Measurements from ENCODE around the gene LYG2.
"Not testable (repeated sequence)": the region's sequence is repeated elsewhere in the genome, so short reads cannot be mapped to it uniquely, and the experiment has no call there.

The LYG2 gene, protein sequence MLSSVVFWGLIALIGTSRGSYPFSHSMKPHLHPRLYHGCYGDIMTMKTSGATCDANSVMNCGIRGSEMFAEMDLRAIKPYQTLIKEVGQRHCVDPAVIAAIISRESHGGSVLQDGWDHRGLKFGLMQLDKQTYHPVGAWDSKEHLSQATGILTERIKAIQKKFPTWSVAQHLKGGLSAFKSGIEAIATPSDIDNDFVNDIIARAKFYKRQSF

DNA sequence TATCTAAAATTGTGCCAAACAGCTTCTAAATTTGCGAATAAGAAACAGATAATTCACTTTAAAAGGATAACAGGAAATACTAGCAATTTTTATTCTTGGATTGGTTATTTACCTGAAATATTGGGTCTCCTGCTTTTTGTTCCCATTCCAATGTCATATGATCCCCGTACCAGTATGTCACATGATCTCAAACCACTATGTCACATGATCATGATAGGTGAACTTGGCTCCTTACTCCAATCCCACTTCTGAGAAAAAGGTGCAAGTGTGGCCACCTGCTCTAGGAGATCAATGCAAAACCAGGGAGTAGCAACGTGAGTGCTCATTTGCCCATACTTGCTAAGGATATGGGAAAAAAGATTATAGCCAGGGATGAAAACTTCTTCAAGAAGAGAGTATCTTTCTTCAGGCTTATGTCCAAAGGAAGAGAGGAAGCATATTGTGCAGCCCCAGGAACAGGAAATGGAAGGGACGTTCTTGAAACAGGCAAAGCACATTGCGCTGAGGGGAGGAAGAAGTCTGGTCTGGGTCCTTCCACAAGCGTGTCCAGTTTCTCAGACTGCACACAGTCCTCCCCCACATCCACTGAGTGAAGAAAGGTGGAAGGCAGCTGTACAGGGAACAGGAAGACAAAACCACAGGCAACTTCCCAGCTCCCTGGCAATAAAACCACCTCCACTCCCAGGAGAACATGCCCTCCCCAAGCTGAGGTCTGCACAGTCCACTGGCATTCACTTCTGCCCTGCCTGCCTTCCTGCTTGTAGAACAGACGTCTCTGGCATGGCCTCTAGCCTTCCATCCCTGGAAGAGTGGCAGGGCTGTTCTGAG lies at the start of gene LYG2:
Gene LYG2 (minus strand): TSS at position 176 of the 828 bp plus-strand sequence. CDS start 1,406 bp downstream, outside the sequence.
- peak; percentile 1 for DNase-seq

DNA sequence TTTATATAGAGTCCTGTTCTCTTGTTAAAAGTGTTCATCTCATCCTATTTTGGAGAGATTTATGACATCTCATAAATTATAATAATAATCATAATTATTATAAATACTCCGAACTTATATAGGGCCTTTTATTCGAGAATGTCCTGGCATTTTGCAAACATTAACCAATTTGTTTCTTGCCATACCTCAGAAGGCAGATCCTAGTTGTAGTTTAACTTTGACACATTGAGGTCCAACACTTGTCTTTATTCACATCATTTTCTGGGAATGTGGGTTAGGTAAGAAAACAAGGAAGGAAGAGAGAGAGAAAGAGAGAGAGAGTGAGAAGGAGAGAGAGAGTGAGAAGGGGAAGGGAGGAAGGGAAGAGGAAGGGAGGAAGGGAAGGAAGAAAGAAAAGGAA lies 45.6 kb upstream of the LYG2 start, which contains the start of gene LYG1:
Gene LYG1 (minus strand): TSS at position 101 of the 400 bp plus-strand sequence. CDS start 5,527 bp downstream, outside the sequence.
- not testable (repeated sequence) for DNase-seq

DNA sequence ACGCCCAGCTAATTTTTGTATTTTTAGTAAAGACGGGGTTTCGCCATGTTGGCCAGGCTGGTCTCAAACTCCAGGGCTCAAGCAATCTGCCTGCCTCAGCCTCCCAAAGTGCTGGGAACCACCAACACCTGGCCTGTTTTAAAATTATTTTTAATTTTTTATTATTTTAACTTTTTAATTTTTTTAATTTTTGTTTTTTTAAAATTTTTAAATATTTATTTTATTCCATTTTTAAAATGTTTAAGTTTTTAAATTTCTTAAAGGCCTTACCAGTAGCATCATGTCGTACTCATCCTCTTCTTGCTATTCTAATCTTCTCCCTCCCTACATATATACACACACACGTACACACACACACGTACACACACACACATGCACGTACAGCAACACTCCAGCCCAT lies 44.1 kb upstream of the LYG2 start:
- DNase-seq: no peak

DNA sequence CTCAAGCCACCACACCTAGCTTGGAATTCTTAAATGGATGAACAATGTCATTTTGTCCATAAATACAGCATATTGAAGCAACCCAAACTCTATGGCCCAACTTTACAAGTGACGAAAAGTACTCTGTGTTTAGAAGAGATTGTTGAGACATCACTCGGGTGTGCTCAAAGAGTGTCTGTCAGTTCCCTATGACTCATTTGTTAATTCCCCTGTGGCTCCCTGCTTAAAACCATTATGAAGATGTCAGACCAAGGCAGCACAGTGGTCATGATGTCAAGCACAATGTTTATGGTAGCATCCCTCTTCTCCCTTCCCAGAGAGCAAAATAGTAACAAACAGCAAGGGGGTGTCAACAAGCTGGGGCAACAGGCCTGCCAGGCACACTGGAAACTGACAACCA lies 42.5 kb upstream of the LYG2 start:
- DNase-seq: no peak

DNA sequence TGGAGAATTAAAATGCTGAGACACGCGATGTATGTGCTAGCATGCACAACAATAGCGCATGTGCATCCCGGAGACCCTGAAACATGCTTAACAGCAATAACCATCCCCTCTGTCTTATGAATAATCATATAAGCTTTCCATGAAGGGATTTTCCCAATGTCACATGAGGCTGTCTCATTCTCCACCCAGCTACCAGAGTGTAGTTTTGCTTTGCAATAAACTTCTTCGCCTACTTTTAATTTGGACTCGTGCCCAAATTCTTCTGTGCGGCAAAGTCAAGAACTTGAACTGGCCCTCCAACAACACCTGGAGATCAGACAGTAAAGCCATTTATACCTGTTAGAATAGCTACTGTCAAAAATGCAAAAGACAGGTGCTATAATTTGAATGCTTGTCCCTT lies 30.1 kb upstream of the LYG2 start:
- DNase-seq: no peak

DNA sequence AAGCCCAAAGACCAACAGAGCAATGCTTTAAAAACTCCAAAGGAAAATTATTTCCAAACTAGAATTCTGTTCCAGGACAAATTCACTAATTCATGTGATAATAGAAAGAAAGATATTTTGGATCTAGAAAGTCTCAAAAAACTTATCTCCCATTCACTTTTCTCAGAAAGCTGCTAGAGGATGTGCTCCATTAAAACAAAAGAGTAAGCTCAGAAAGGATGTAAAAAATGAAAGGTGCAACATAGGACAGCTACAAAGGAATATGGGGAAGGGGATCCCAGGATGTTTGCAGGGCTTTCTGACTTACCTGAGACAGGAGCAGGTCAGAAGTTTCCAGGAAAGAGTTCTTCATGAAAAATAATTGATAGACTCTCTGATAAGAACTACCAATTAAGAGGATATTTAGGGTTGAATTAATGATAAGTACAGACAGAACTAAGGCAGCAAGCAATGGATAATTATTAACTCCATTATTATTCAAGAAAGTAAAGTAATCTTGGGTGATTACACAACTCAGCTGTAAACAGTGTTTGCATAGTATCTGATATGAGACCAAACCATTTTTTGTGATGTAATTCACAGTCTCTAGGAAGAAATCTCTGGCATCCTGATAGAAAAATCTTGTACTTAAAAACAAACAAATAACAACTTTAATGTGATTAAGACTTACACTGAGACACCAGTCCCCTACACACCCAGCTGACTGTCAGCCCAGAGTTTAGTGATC lies 24.7 kb upstream of the LYG2 start:
- DNase-seq: no peak

DNA sequence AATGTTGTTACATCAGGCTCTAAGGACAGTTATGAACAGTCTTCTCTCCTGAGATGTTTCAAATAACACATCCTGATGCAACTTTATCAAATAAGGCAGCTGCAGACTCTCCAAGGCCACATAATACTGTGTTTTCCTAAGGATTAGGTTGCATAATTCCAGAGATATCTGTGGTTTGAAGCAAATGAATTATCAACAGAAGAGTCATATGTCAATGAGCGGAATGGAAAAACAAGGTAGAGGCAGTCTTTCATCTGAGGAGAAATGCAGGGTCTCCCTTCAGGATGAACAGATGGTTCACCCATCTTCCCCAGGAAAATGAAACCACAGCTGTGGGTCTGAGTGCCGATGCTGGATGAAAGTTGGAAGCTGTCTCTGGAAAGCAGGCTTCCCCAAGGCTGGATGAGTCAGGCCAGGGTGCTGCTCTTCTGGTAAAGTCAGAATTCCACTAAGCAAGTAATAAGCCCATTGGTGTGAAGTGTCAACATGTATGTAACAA lies 23.4 kb upstream of the LYG2 start:
- DNase-seq: peak; percentile 94

DNA sequence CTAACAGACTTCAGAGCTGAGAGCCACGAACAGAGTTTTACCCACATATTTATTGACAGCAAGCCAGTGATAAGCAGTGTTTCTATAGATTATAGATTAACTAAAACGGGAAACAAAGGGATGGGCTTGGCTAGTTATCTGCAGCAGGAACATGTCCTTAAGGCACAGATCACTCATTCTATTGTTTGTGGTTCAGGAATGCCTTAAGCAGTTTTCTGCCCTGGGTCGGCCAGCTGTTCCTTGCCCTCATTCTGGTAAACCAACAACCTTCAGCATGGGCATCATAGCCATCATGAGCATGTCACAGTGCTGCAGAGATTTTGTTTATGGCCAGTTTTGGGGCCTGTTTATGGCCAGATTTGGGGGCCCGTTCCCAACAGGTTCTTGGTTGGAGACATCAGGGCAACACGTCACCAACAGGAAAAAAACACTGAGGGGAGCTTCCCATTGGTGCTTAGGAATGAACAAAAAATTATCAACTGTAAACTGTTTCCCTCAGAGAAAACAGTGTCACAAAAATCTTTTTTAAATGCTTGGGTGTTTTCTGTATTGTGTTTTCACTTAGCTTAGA lies 22.8 kb upstream of the LYG2 start:
- not testable (repeated sequence) for DNase-seq

DNA sequence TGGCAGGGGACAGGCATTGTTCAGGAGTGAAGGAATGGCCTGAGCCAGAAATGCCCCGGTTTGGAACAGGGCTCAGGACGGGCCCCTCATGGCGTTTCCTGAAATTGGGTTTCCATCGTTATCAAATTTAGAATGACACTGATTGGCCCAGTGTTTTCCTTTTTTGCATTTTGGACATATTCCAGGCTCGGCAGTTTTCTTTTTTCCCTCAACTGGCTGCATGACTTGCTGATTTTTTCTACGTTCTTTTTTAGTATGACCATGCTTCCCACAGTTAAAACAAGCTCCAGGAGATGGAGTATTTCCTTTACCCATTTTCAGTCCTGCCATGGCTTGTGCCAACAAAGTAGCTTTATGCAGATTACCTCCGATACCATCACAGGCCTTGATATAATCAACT lies 20.4 kb upstream of the LYG2 start:
- DNase-seq: no peak

DNA sequence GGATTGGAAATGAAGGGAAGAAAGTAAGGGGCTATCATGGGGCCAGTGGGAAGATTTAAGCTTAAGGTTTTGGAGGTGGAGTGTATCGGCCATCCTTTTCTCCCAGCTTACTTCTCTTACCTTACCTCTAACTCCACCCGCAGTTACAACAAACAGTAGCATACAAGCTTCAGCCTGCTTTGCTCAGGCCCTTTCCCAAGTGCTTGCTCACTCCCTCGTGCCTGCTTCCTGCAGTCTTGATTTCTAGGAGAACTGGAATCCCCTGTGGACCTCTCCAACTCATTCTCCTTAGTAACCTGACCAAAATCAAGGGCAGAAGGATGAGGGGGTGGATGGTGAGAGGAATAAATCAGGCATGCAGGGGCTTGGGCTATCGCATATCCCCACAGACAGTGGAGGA lies 5.8 kb upstream of the LYG2 start:
- DNase-seq: no peak

DNA sequence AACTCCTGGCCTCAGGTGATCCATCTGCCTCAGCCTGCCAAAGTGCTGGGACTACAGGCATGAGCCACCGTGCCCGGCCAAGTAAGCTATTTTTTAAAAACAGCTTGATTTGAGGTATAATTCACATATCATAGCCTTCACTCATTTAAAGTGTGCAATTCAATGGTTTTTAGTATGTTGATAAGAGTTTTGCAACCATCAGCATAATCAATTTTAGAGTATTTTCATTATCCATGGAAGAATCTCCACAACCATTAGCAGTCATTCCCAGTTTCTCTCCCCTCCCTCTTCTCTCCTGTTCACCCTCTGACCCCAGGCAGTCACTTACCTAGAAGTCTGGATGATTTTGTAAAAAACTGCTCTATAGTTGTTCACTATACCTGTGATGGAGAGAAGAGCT lies 4.7 kb upstream of the LYG2 start:
- DNase-seq: no peak

DNA sequence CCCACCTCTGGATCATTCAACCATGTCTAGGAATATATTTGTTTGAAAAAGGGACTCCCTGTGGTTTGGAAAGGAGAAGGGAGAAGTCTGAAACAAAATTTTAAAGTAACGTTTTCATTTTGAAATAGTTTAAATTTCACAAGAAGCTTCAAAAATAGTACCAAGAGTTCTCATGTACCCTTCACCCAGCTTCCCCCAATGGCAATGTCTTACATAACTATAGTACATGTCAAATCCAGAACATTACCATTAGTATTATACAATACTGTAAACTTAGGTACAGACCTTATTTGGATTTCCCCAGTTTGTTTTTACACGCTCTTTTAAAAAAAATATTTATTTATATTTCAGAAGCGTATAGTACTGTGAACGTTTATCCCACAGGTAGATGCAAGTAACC lies 4.0 kb upstream of the LYG2 start:
- DNase-seq: no peak

DNA sequence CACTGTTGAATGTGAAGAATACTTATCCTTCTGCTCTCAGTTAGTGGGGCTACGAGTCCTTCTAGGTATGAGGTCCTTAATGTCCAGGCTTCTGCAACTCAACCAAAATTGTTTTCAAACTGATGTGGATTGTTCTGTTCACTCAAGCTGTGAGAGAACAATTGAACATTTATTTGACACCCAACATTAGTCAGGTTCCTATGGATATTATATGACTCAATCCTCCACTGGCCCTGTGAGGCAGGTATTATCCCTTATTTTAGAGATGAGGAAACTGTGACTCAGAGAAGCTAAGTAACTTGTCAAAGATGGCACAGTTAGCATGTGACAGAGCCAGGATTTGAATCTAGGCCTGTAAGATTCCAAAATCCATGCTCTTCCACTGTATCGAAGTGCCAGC lies 1.2 kb upstream of the LYG2 start:
- DNase-seq: peak; percentile 21

DNA sequence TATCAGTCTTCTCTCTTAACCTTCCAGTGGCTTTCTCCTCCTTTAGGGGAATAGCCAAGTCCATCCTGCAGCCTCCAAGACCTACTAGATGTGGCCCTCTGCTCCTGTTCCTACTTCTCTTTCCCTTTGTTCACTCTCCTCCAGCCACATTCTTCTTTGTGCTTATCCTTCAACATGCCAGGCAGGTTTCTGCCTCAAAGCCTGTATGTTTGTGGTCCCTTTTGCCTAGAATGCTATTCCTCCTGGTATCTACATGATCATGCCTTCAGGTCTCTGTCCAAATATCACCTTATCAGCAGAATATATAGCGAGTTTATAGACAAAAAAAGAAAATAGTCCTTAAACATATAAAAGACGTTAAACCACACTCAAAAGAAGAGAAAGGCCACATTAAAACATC lies 5.5 kb downstream of the LYG2 start:
- DNase-seq: no peak

DNA sequence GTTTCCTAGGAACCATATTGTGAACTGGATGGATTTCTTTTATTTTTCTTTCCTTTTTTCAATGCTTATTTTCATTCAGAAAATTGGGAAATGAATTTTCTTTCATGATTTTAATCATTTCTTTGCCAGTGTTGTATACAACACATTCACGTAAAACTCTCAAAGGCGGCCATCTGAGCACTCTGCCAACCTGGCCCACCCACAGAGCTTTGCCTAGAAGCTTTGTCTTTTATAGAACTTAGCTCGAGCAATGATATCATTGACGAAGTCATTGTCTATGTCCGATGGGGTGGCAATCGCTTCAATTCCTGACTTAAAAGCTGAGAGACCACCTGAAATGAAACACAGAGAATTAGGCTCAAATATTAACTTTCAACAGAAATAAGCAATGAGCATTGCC lies 13.3 kb downstream of the LYG2 start:
- no peak for DNase-seq

DNA sequence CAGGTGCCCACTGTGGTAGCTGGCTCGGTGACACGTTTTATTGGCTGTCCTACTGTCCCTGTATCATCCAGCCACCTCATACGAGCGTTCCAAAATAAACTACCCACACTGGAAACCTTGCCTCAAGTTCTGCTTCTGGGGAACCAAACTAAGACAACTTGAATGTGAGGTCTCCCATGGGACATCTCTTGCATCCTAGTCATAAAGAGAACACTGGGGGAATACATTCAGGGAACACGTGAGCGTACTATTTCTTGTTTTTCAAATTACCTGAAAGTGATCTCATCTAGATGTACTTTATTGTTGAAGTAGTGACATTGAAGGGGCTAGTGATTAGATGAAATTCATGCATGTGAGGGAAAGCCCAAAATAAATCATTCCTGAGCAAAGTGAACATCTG lies 15.0 kb downstream of the LYG2 start:
- no peak for DNase-seq

DNA sequence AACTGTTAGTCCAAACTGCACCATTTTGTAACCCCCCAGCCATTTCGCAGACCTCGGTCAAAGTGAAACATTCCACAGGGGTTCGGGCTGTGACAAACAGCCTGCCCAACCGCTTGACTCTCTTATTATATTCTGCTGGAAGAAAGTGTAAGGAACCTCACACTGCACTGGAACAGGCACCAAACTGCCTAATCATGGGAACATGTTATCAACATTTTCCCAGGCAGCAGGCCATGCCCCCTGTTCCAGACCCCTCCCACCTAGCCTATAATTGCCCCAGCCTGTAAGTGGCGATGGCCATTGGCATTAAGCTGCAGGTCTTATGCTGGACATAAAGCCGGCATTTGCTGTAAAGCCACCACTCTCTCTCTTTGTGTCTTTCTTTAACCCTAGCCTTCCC lies 16.9 kb downstream of the LYG2 start:
- DNase-seq: no peak

DNA sequence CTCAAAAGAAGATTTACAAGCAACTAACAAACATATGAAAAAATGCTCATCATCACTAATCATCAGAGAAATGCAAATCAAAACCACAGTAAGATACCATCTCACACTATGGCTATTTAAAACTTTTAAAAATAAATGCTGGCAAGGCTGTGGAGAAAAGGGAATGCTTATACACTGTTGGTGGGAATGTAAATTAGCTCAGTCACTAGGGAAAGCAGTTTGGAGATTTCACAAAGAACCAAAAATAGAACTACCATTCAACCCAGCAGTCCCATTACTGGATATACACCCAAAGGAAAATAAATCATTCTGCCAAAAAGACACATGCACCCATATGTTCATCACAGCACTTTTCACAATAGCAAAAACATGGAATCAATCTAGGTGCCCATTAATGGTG lies 22.3 kb downstream of the LYG2 start:
- DNase-seq: not testable (repeated sequence)

DNA sequence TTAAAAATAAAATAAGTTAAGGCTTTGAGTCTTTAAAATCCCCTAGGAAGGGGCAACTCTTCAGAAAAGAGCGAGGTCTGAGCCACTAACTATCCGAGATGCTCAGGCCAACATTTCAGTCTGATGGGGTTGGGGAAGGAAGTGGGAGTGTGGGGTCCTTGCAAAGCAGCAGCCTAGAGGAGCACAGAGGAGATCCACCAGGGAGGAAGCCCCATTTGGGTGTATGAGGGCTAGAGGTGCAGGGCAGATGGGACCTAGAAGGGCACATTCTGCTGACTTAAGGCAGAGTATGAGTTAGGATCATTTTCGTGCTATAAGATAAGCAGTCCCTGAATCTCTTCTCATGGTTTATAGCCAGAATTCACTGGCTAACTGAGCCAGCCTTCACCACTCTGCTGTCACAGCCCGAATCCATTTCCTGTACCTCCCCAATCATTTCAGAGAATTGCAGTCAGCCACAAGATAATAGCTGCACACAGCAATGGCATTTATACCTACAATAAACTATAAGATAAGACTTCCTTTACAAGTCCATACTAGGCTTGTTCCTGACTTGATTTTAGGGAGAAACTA lies 37.5 kb downstream of the LYG2 start:
- DNase-seq: no peak

DNA sequence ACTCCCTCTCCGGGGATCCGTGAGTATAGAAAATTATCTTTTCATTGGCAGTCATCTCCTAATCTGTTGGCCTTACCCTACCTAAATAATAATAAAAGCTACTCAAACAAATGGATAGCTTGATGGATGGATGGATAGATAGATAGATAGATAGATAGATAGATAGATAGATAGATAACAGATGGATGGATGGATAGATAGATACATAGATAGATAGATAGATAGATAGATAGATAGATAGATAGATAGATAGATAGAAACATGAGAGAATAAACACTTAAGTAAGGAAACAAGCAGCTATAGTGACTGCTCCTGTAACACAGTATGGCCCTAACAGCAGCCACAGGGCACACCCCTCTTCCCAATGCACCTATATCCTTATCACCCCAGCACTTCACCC lies 39.4 kb downstream of the LYG2 start:
- DNase-seq: no peak

DNA sequence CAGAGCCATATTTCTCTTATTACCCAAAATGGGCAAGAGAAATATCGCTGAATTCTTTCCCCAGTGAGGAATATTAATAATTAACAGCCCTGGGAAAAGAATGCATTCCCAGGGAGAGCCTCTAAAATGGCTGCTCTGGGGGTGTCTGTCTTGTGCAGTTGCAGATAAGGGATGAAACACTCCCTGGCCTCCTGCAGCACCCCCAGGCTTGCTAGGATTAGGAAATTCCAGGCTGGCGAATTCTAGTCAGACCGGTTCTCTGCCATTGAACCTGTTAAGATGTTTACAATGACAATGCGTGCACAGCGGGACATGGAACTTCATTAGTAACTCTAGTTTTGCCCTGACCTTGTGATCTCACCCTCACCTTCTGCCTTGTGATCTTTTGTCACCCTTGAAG lies 50.0 kb downstream of the LYG2 start:
- DNase-seq: no peak

DNA sequence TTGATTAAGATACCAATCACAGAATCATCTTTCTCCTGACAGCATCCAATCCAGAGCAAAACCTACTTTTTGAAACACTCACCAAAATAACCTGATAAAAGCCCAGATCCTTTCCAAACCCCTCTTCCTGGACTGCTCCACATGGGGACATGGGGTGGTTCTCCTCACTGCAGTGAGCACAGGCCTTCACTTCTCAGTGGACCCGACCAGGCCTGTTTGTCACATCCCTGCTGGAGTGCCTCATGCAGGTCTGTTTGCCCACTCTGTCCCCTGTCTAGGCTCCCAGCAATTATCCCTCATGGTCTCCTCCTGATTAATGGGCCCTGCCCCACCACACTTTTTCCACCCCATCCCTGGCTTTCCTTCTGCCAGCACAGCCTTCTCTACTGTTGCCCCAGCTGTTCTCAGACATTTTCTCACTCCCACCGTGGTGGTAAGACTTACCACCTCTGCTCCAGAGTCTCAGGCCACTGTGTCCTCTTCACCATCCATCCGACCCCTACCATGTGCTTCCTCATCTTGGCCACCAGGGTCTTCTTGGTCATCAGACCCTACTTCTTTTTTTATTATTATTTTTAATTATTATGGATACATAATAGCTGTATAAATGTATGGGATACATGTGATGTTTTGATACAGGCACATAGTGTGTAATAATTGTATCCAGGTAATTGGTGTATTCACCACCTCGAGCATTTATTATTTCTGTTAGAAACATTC lies 53.3 kb downstream of the LYG2 start:
- DNase-seq: no peak
